Erythroblast (primary cell): Measurements from ENCODE around the gene MROH2A.

ENCODE experiments used
- GATA1 ChIP-seq: IDR thresholded peaks from 2 replicates; pipeline ENCODE4 v1.6.1; 2011; ENCODE audit warnings: low read depth, mild to moderate bottlenecking, control low read depth, low read length, moderate library complexity
- POLR2A ChIP-seq: IDR thresholded peaks from 2 replicates; pipeline ENCODE4 v1.6.1; 2011; ENCODE audit warnings: mild to moderate bottlenecking, low read length

DNA sequence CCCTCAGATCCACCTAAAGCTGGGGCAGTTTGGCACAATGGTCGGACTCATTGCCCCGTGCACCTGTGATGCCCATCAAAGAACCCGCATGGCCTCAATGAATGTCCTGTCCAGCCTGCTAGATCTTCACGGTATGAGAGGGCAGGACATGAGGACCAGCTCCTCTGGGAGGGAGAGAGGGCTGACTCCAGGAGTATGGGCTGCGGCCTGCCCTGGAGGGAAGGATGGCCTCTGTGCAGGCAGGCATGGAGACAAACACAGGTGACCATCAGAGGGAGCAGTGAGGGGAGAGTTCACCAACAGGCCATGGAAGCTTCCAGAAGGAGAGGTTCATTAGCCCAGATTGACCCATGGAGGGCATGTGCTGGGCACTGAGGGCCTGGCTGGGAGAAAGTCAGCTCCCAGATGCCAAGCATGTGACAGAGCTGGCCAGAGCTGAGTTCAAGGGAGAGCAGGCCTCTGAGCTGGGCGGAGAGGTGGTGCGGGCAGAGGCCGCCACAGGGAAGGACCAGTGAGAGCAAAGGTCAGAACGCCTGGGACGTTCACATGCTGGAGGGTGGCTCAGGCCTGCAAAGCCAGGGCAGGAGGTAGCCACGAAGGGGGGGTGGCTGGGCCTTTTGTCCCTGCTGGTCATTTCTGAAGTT, 40.0 kb downstream of the MROH2A start:
- no peak for TF ChIP-seq POLR2A
- TF ChIP-seq GATA1 = no peak
